ENCODE measurements around the gene GPC3.
"Not testable (repeated sequence)": the region's sequence is repeated elsewhere in the genome, so short reads cannot be mapped to it uniquely, and the experiment has no call there.

GPC3 gene

DNA sequence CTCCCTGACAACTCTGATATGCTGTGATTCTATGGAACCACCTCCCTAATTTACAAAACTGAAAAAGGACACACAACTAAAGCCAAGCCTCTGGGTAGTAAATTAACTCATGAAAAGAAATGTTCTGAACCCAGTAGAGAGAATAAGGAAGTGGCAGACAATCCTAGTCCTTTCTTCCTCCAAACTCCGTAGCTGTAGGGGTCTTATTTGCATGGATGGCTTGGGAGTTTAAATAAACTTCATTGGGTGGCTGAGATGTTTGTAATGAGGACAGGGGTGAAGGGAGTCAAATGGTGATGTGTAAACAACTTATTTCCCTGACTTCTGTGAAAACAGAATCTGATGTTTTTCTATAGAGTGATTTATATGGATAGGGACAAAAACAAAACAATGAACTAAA lies 59.3 kb downstream of the GPC3 start:
- DNase-seq (ENCODE audit: low spot score): no peak

DNA sequence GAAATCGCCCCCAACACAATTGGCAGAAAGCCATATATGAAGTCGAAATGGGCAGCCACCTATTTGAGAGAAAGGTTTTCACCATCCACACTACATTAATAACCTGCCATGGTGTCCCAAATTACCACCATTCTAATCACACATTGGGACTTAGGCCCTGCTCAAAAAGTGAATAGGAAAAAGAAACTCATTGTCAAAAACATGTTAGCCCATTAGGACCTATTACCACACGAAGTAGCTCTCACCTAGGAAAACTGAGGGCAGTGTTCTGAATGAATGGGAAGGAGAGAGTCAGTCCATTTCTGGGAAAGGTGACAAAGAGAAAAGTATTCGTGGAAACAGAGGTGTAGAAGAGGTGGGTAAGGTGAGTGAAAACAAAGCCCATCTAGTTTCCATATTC lies 60.8 kb downstream of the GPC3 start:
- no peak for DNase-seq (ENCODE audit: low spot score)

DNA sequence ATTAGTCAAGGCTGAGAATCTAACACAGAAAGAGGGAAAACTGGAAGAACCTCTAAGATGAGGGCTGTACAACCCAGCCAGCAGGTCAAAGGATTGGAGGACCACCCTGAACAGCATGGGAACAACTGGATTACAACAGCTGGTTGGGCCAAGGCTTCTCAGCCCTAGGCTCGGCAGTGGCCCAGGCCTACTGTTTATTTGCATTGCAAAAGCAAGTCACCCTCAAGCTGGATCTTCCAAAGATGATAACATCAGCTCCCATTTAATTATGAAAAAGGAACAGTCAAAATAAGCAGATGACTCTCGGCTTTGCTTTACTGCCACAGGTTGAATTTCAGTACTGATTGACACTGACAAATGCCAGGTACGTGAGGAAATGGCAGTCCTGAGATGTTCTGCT lies 61.8 kb downstream of the GPC3 start:
- DNase-seq (ENCODE audit: low spot score): no peak

DNA sequence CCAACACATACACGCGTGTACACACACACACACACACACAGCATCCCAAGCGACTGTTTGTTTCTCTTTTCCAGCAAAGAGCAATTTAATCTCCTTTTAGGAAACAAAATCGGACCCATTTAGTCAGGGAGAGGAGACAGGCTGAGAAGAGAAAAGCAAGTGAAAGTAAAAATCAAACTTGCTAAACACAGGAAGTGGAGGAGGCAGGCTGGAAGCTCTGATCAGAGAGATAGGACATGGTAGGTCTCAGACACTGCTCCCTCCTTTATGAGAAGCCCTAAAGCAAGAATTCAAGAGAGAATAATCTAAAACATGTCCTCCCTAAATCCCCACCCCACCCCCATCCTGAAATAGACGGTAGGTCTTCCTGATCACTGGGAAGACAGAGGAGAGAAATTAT lies 62.3 kb downstream of the GPC3 start:
- DNase-seq (ENCODE audit: low spot score): no peak

DNA sequence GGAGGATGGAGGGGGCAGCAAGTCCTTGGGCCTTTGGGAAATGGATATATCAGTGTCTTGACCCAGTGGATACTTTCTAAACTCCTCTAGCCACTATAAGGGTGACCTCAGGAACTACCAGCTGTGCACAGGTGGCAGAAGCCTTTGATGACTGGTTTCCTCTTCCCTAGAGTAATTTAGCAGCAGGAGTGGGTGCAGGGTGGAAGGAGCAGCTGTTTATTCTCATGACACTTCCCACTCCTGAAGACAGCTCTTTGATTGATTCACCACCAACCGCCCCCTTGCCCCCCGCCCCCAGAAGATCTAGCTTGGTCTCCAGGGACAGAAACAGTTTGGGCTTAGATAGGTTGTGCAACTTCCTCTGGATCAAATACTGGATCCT lies 63.0 kb downstream of the GPC3 start:
- DNase-seq (ENCODE audit: low spot score): no peak

DNA sequence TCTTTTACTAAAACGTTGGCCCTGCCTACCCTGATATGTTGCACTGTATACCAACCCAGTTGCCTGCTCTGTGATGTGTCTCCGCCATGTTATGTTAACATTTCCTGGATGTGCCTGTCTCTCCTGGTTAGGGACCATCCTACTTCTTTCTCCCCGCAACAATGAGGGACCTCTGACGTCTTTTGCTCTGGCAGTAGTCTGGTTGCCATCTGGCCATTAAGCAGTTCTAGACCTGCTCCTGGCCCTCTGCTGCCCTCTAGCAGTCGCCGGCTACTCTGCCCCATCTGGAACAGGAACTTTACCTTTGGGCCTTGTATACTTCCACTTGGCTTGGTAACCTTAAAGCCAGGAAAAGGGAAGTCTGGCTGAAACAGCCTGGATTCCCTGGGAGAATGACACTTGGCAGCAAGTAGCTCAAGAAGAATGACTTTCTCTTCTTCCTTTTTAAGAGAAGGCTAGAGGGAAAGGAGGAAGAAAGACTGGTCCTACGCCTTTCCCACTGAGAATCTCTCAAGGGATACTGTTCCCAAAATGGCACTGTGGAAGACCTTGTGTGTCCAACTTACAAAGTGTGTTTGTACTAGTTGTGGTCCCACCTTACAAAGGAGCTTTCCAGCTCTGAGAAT lies 63.5 kb downstream of the GPC3 start:
- peak; percentile 24 for DNase-seq (ENCODE audit: low spot score)

DNA sequence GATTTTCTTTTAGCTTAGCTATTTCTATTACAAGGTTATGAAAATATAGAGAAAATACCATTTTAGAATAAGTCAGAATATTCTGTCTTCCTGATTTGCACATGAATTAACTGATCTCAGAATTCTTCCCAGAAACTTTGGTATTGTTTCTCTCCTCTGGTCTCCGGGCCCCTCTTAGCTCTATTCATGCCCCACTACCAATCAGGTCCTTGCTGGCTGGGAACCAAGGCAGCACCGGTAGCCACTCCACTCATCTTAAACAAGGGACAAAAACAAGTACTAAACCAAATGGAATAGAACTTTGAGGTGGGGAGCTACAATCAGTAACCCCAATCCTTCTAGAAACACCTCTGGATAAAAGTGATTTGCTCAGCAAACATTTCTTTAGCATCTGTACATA lies 64.3 kb downstream of the GPC3 start:
- DNase-seq (ENCODE audit: low spot score): no peak

DNA sequence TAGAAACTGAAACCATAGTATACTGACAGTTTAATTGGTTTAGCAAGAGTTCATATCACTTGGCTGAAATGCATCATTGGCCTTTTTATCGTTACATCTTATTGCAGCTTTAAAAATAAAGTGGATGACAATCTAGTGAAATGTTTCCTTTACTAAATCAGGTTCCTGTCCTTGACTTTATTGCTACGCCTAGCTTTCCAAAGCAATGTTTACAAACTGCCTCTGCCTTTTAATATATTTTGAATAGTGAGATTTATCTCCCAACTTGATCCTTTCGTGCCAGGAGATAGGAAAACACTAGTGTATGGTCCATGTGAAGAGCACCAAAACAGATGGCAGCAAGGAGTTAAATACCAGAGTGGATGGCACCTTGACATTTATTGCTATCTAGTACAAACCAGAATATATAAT lies 67.0 kb downstream of the GPC3 start:
- no peak for DNase-seq (ENCODE audit: low spot score)

DNA sequence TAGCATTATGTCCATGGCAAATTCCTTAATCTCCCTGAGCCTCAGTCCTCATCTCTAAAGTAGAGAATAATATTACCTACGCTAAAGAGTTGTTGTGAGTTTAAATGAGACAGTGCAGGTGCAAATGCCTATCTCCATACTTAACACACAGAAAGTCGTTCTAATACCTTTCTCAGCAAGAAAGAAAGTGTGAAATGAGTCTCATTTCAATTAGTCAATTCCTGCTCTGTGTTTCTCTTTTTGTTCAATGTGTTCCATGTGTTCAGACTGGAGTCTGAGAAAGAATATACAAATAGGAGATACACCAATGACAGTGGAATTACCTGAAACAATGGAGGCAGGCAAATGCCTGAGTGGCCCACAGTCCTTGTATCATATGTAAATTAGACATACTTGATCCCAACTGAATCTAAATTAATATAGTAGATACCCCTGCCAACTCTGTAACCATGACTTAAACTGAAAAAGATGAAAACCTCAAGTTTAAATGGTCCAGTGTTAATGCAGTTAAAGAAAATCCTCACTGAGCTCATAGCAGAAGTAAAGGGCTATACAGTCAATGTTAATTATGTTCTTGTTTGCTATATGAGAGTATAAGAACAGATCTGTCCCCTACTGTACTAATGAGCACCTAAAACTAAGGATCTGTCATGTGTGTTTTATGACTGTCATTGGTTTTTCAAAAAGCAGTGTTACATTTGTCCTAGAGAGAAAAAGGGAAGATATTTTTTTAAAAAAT lies 68.2 kb downstream of the GPC3 start:
- no peak for DNase-seq (ENCODE audit: low spot score)

DNA sequence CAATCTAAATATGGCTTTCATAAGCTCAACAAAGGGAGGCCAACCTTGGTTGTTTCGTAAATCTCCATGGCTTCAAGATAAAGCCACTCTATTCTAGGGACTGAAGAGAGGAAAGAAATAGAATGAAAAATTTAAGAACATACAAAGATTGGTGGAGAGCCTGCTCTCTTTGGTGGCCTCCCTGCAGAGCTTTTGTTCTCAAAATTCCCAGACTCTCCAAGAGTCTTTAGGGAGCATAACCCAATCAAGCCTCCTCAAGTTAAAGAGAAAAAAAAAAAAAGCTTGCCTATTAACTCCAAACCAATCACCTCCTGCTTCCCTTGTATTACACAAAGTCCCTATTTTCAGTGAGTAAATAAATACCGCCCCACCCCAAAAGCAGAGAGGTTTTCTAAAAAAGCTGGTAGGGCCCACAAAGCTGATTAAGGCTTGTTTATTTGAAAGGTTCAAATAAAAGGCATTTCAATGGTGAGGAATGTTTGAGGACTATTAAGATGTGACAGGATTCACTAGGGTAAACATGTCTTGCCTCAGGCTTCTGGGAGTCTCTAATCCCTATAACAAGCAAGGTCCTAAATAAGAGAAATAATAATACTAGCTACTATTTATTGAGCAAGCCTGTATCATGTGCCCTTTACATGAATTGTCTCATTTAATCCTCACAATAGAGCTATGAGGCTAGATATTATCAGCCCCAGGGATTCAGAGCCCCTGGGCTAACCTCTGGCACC lies 71.6 kb downstream of the GPC3 start:
- no peak for DNase-seq (ENCODE audit: low spot score)

DNA sequence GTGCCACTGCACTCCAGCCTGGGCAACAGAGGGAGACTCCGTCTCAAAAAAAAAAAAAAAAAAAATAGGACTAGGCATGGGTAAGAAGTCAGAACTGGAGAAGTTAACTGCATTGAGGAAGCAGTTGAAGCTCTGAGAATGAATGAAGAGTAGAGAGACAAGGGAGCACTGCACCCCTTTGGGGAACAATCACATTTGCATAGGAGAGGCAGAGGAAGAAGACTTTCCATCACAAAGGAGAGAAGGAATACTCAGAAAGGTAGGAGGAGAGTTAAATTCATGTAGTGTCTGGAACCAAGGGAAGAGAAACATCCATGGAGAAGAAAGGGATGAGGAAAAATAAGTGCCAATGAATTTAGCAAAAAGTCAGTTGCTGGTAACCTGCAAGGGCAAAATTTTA lies 72.4 kb downstream of the GPC3 start:
- DNase-seq (ENCODE audit: low spot score): no peak

DNA sequence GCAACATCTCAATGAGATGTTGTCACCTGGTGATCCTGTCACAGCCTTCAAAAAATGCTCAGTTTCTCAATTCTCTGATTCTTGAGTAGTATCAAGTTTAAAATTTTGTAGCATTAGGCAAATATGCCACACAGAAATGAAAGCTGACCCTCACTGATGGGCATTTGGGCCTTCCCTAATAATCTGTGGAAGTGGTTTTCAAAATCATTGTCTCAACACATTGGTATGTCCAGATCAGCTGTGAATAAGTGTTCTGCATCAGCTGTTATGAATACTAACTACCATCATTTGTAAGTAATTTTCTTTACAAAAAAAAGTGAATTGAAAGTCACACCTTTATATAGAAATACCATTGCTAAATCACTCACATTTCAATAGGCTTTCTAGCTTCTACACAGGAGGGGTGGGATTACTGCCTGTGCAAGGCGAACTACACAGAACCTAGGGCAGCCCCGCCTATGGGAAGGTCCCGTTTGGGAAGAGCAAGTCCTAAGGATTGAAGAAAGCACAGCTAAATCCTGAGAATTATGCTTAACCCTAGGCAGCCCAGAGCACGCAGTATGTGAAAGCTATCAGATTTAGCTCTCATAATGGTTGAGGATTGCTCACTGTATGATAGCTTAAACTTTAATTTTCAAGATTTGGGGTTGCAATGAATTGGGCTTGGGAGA lies 73.4 kb downstream of the GPC3 start:
- no peak for DNase-seq (ENCODE audit: low spot score)

DNA sequence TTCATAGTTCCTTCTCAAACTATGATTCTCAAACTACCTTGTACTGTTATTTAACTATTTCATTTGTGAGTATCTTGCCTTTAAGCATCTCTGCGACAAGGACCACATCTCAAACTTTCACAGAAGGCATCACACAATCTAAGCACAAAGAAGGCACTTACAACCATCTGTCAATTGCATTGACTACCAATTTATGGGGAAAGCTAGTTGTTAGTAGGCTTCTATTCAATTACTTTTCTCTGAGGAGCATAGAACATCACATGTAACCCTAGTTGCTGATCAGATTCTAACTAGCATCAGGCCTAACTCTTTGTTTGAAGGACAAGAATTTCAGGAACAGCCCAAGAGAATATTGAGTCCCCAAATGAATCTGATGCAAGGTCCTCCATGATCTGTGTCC lies 74.9 kb downstream of the GPC3 start:
- DNase-seq (ENCODE audit: low spot score): no peak

DNA sequence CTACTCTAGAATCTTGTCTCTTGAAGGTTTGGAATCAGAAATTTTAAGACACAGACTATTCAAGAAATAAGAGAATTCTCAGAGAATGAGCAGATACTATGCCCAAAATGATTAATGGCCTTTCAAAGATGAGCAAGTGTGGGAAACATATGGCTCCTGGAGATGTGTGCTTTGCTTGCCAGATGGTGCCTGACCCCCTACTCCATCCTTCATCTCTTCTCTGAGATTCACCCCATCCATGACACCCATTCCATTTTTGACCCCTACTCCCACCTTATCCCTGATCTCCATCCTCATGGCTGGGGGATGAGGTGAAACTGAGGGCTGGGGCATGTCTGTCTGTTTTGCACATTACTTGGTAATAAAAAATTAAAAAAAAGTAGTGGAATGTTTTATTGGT lies 75.5 kb downstream of the GPC3 start:
- DNase-seq (ENCODE audit: low spot score): no peak

DNA sequence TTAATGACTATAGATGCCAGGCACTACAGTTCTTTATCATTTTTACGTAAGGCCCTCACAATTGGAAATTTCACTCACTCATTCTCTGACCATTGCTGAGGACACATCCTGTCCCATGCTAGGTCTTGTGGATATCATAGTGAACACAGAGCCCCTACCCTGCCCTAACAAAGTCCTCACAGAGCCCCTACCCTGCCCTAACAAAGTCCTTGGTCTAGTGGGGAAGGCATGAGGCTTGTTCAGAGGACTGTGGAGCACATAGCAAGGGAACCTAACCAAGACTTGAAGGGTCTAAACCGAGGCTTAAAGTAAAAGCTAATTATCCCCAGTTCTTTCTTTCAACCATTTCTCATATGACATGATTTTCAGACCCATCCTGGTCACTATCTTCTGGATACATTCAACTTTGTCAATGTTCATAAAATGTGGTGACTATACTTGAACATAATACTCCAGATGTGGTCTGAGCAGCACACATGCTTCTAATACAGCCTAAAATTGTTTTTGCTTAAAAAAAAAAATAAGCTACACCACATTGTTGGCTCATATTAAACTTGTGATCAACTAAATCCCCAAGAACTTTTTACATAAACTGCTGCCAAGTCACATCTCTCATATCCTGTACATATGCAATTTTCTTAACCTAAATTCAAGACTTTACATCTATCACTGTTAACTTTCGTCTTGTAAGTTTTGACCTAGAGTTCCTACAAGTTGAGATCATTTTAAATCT lies 77.0 kb downstream of the GPC3 start:
- DNase-seq (ENCODE audit: low spot score): no peak

DNA sequence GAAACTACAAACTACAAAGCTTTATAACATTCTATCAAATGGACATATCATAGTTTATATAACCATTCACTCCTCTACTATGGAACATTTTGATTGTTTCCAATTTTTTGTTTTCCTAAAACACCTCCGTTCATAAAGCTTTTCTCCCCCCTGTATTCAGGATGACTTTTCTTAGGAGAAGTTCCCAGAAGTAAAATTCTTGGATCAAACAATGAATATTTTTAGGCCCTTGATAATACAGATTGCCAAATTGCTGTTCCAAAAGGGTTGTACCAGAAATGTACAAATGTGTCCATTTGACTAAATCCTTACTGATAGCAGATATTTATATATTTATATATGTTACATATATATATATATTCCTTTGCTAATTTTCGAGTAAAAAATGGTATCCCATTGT lies 77.8 kb downstream of the GPC3 start:
- DNase-seq (ENCODE audit: low spot score): no peak

DNA sequence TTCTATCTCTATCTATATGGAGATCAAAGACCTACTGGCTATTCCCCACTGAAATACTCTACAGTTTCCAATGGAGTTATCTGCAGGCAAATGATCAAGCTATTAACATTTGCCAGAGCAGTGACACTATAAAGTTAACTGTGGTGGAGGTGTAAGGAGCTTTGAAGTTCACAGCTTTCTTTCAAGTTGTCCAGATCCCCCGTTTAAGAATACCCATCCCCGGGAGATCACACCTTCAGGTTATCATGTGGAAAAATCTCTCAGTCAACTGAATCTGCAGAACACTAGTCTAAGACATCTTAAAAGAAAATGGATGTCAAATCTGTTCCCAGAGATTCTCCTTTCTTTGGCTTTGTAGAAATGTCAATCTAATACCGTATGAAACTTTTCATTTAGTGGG lies 80.1 kb downstream of the GPC3 start:
- DNase-seq (ENCODE audit: low spot score): no peak

DNA sequence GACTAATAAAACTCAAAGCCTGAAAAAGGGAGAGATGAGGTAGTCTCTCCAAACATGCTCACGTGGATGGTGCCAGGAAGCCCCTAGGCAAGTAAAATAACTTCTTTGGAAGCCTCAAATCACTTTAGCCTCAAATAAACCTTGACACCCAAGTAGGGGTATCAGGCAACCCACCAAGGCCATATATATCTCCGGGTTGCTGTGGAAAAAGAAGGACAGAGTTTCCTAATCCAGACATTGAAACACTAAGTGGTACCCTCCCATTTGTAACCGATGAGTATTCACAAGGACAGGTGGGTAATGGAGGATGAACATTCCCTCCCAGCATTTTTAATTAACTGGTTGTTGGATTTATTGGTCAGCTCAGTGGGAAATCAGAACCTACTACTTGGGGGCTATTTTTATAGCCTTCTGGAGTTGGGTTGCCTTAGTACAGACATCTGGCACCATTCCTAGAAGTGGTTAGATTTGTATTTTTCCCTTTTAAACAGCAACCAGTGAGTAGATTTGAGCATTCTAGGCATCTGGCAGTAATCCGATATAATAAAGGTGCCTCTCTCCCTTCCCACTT lies 87.7 kb downstream of the GPC3 start:
- no peak for DNase-seq (ENCODE audit: low spot score)

DNA sequence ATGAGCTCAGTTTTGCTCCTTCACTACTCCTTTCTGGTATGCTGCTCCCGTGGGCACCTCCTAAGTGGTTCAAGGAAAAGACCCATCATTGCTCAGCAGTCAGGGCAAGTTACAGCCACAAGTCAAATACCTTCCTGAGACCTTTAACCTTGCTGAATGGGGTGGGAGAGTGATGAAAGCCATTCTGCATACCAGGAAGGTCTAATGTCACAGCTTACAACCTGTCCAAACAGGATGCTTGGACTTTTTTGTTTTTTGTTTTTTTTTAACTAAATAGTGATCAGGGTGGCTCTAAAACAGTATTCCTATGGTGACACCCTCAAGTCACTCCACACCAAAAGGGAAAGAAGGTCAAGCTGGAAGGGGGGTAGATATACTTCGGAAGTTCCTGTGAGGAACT lies 93.1 kb downstream of the GPC3 start:
- DNase-seq (ENCODE audit: low spot score): no peak

DNA sequence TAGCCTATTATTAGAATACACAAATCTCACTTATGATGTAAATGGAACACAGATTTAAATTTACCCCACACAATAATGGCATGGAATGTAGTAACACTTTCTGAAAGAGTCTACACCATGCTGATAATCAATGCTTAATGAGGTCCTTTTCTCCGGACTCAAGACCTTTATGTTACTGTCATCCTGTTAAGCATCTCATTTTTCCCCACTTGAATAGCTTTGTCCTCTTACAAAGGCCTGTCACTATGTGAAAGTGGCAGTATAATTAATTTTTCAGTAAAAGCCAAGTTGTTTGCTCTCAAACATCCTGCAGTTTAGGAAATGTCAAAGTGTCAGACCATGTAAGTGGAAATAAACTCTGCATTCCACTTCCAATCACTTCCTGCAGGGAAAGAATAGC lies 96.4 kb downstream of the GPC3 start:
- DNase-seq (ENCODE audit: low spot score): no peak

DNA sequence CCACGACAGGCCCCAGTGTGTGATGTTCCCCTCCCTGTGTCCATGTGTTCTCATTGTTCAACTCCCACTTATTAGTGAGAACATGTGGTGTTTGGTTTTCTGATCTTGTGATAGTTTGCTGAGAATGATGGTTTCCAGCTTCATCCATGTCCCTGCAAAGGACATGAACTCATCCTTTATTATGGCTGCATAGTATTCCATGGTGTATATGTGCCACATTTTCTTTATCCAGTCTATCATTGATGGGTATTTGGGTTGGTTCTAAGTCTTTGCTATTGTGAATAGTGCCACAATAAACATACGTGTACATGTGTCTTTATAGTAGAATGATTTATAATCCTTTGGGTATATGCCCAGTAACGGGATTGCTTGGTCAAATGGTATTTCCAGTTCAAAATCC lies 97.3 kb downstream of the GPC3 start:
- DNase-seq (ENCODE audit: low spot score): not testable (repeated sequence)
